SIG-M5 treated with dmso at 0.1 percent for 504 hours (cell line): ENCODE results near the gene ZNF385B.
"Not testable (repeated sequence)": the region's sequence is repeated elsewhere in the genome, so short reads cannot be mapped to it uniquely, and the experiment has no call there.

Experiments used
- DNase-seq: peaks from one replicate; lab custom pipeline; 2025; ENCODE audit not compliant: unreplicated experiment; lab: John Stamatoyannopoulos, UW

ZNF385B gene

GRCh38 chr2:179636100-179636980 lies 225.1 kb downstream of the ZNF385B start:
- DNase-seq = no peak

GRCh38 chr2:179631769-179632385 lies 229.5 kb downstream of the ZNF385B start:
- DNase-seq = not testable (repeated sequence)

- DNase-seq = not testable (repeated sequence)
Observed at GRCh38 chr2:179629776-179630175, 231.6 kb downstream of the ZNF385B start.

- no peak for DNase-seq
Observed at GRCh38 chr2:179626261-179626660, 235.2 kb downstream of the ZNF385B start.

- no peak for DNase-seq
Observed at GRCh38 chr2:179622635-179623300, 238.6 kb downstream of the ZNF385B start.

GRCh38 chr2:179622112-179622511 lies 239.3 kb downstream of the ZNF385B start:
- DNase-seq = no peak

- DNase-seq = no peak
Observed at GRCh38 chr2:179619947-179620467, 241.4 kb downstream of the ZNF385B start.

GRCh38 chr2:179614121-179614520 lies 247.3 kb downstream of the ZNF385B start:
- no peak for DNase-seq

- no peak for DNase-seq
Observed at GRCh38 chr2:179613701-179614100, 247.7 kb downstream of the ZNF385B start.

GRCh38 chr2:179613299-179613651 lies 248.1 kb downstream of the ZNF385B start:
- no peak for DNase-seq

GRCh38 chr2:179612591-179613298 lies 248.7 kb downstream of the ZNF385B start:
- no peak for DNase-seq

- DNase-seq = no peak
Observed at GRCh38 chr2:179612108-179612507, 249.3 kb downstream of the ZNF385B start.

GRCh38 chr2:179606141-179606540 lies 255.3 kb downstream of the ZNF385B start:
- DNase-seq = no peak

- DNase-seq = no peak
Observed at GRCh38 chr2:179605341-179605740, 256.1 kb downstream of the ZNF385B start.

GRCh38 chr2:179604598-179604997 lies 256.8 kb downstream of the ZNF385B start:
- DNase-seq = no peak

GRCh38 chr2:179602452-179602851 lies 259.0 kb downstream of the ZNF385B start:
- DNase-seq = no peak

GRCh38 chr2:179596018-179596417 lies 265.4 kb downstream of the ZNF385B start:
- DNase-seq = no peak

GRCh38 chr2:179595284-179595683 lies 266.1 kb downstream of the ZNF385B start:
- no peak for DNase-seq

GRCh38 chr2:179594268-179595112 lies 266.9 kb downstream of the ZNF385B start:
- no peak for DNase-seq

GRCh38 chr2:179593323-179593722 lies 268.1 kb downstream of the ZNF385B start:
- no peak for DNase-seq
